Stimulated activated CD8-positive, alpha-beta memory T cell treated with anti-CD3 and anti-CD28 coated beads, Interleukin-12 subunit alpha, Interleukin-12 subunit beta, amount 100 ng/mL, for 24 hours (primary cell): Measurements from ENCODE around the gene ANKRD13C.

ENCODE experiments used
- DNase-seq: peaks from one replicate; pipeline ENCODE4 v3.0.0-alpha.2; 2020; ENCODE audit errors: extremely low read depth

Gene ANKRD13C

GRCh38 chr1:70220517-70221237, 133.8 kb downstream of the ANKRD13C start:
- DNase-seq: no peak

GRCh38 chr1:70220015-70220414, 134.5 kb downstream of the ANKRD13C start:
- DNase-seq: no peak

GRCh38 chr1:70211541-70211940, 143.0 kb downstream of the ANKRD13C start:
- DNase-seq: no peak

GRCh38 chr1:70210820-70211219, 143.7 kb downstream of the ANKRD13C start:
- DNase-seq: no peak
